Measurements from ENCODE around the gene FOXP1. TPM values are rescaled to one million over a fixed set of nuclear protein-coding genes. Genes with fewer than 3 reads are reported as not detected.

The FOXP1 gene
- total and polyA plus RNA-seq, 3 donors from 2014 or later = 37.8 to 105 (median 75.9) TPM

- Histone ChIP-seq H3K27ac (no peak overlapping the region), H3K4me1 (no peaks in the 10 kb centered on the region), H3K9me3 (no peaks in the 10 kb centered on the region), H3K4me3 (no peak overlapping the region), H3K27me3 (no peaks in the 10 kb centered on the region), H3K36me3 (ENCODE audit: low read depth, missing control alignments) (no peaks in the 10 kb centered on the region)
- intact Hi-C loops (cut with DNase I; ENCODE audit: low total_unique reads) = no loop called here
- no peak for DNase-seq
- no peak for TF ChIP-seq CTCF (IDR thresholded peaks at IDR 0.05)
- TF ChIP-seq POLR2A (IDR thresholded peaks at IDR 0.05) = no peak
- WGBS, 2 donors = 53 to 59% methylated on average over 8 of the region's 8 CpGs
These were observed 448.0 kb downstream of the FOXP1 start for GRCh38 chr3:71135373-71136088.

- no peaks in the 10 kb centered on the region for H3K27me3 ChIP-seq
- H3K36me3 ChIP-seq (ENCODE audit: low read depth, missing control alignments) = no peaks in the 10 kb centered on the region
- intact Hi-C loops (cut with DNase I; ENCODE audit: low total_unique reads) = no loop called here
- no peak for TF ChIP-seq CTCF (IDR thresholded peaks at IDR 0.05)
- TF ChIP-seq POLR2A (IDR thresholded peaks at IDR 0.05) = no peak
- WGBS, 2 donors = 84 to 91% methylated on average over 2 of the region's 2 CpGs
- H3K4me1 ChIP-seq = no peaks in the 10 kb centered on the region
- no peak overlapping the region for H3K4me3 ChIP-seq
- no peak for DNase-seq
- H3K27ac ChIP-seq = no peak overlapping the region
- no peaks in the 10 kb centered on the region for H3K9me3 ChIP-seq
These were observed 449.0 kb downstream of the FOXP1 start for GRCh38 chr3:71134521-71134920.

- no peak overlapping the region for H3K27ac ChIP-seq
- H3K9me3 ChIP-seq = no peaks in the 10 kb centered on the region
- no peaks in the 10 kb centered on the region for H3K4me1 ChIP-seq
- H3K36me3 ChIP-seq (ENCODE audit: low read depth, missing control alignments) = no peaks in the 10 kb centered on the region
- no peak overlapping the region for H3K4me3 ChIP-seq
- H3K27me3 ChIP-seq = no peaks in the 10 kb centered on the region
- WGBS, 2 donors = 67 to 75% methylated on average over 4 of the region's 4 CpGs
- TF ChIP-seq CTCF (IDR thresholded peaks at IDR 0.05) = no peak
- TF ChIP-seq POLR2A (IDR thresholded peaks at IDR 0.05) = no peak
- intact Hi-C loops (cut with DNase I; ENCODE audit: low total_unique reads) = no loop called here
- no peak for DNase-seq
These were observed 449.7 kb downstream of the FOXP1 start for GRCh38 chr3:71133865-71134264.

GRCh38 chr3:71132995-71133730 lies 450.4 kb downstream of the FOXP1 start:
- H3K27me3 ChIP-seq = no peaks in the 10 kb centered on the region
- no peaks in the 10 kb centered on the region for H3K36me3 ChIP-seq (ENCODE audit: low read depth, missing control alignments)
- no peak for DNase-seq
- no peak for TF ChIP-seq POLR2A (IDR thresholded peaks at IDR 0.05)
- no peak for TF ChIP-seq CTCF (IDR thresholded peaks at IDR 0.05)
- H3K4me1 ChIP-seq = peaks cover 4% of the 10 kb centered on the region
- no peaks in the 10 kb centered on the region for H3K9me3 ChIP-seq
- 86 to 90% methylated on average over 8 of the region's 8 CpGs for WGBS, 2 donors
- H3K27ac ChIP-seq = no peak overlapping the region
- intact Hi-C loops (cut with DNase I; ENCODE audit: low total_unique reads) = no loop called here
- no peak overlapping the region for H3K4me3 ChIP-seq
